WTC11 (cell line): ENCODE data around the gene UBXN10. TPM values are rescaled to one million over a fixed set of nuclear protein-coding genes. Genes with fewer than 3 reads are reported as not detected.

ENCODE experiments used
- ATAC-seq: fragments of 200-7000 bp; cut with Tn5 transposase; 2 replicates; pipeline ENCODE4 v1.10.0; 2021; ENCODE audit warnings: mild to moderate bottlenecking, moderate library complexity
- CTCF ChIA-PET: fragments of 300-600 bp; sonication (Branson Sonifier 250); formaldehyde crosslinking; loops from one replicate; lab custom pipeline; 2021; ENCODE audit warnings: antibody characterized with exemption; lab: Charles Lee
- POLR2A ChIA-PET: fragments of 350-600 bp; sonication (Branson Sonifier 250); formaldehyde crosslinking; loops from one replicate; lab custom pipeline; 2021; ENCODE audit warnings: antibody characterized with exemption; lab: Charles Lee
- DNase-seq: peaks from one replicate; pipeline ENCODE4 v3.0.0; 2021; ENCODE audit warnings: low spot score
- H3K27ac Mint-ChIP-seq: 2 replicates; pipeline ENCODE4 v1.8.0; 2021; ENCODE audit warnings: mixed read lengths
- H3K27me3 Mint-ChIP-seq: 2 replicates; pipeline ENCODE4 v1.8.0; 2021; ENCODE audit warnings: low read depth, mild to moderate bottlenecking, moderate library complexity, mixed read lengths
- H3K36me3 Mint-ChIP-seq: 2 replicates; pipeline ENCODE4 v1.8.0; 2021; ENCODE audit warnings: mixed read lengths
- H3K4me1 Mint-ChIP-seq: 2 replicates; pipeline ENCODE4 v1.8.0; 2022; ENCODE audit warnings: mixed read lengths
- H3K4me3 Mint-ChIP-seq: 2 replicates; pipeline ENCODE4 v1.8.0; 2021; ENCODE audit warnings: mild to moderate bottlenecking, moderate library complexity, mixed read lengths
- H3K9me3 Mint-ChIP-seq: 2 replicates; pipeline ENCODE4 v1.8.0; 2021; ENCODE audit warnings: mixed read lengths
- ATF2 ChIP-seq: sonication (generic); formaldehyde crosslinking; IDR thresholded peaks from 2 replicates; pipeline ENCODE4 v1.8.1; 2022; ENCODE audit warnings: low read depth, missing genetic modification reagents, borderline replicate concordance
- ATF3 ChIP-seq: sonication (generic); formaldehyde crosslinking; conservative IDR thresholded peaks from 2 replicates; pipeline ENCODE4 v1.8.1; 2022; ENCODE audit warnings: mild to moderate bottlenecking, missing genetic modification reagents
- CBFB ChIP-seq: sonication (generic); formaldehyde crosslinking; IDR thresholded peaks from 2 replicates; pipeline ENCODE4 v1.8.1; 2022; ENCODE audit warnings: mild to moderate bottlenecking, low read depth, missing genetic modification reagents
- GRHL2 ChIP-seq: fragments of 250-450 bp; sonication (Bioruptor Pico); IDR thresholded peaks from 2 replicates; pipeline ENCODE4 v1.8.0; 2022; ENCODE audit warnings: mild to moderate bottlenecking, moderate library complexity; ENCODE audit not compliant: insufficient replicate concordance, severe bottlenecking
- IRF2 ChIP-seq: sonication (generic); formaldehyde crosslinking; IDR thresholded peaks from 2 replicates; pipeline ENCODE4 v1.8.0; 2022; ENCODE audit warnings: low read depth, missing genetic modification reagents, borderline replicate concordance
- JAZF1 ChIP-seq: fragments of 250-450 bp; sonication (Bioruptor Pico); IDR thresholded peaks from 2 replicates; pipeline ENCODE4 v1.9.0; 2021; ENCODE audit warnings: moderate library complexity, mild to moderate bottlenecking, inconsistent platforms
- KAT7 ChIP-seq: sonication (generic); formaldehyde crosslinking; IDR thresholded peaks from 2 replicates; pipeline ENCODE4 v1.8.1; 2023; ENCODE audit warnings: missing genetic modification reagents, mild to moderate bottlenecking, borderline replicate concordance
- NFYB ChIP-seq: sonication (generic); formaldehyde crosslinking; conservative IDR thresholded peaks from 2 replicates; pipeline ENCODE4 v1.8.0; 2022; ENCODE audit warnings: low read depth, missing genetic modification reagents
- NR2C2 ChIP-seq: sonication (generic); formaldehyde crosslinking; IDR thresholded peaks from 2 replicates; pipeline ENCODE4 v1.8.0; 2022; ENCODE audit warnings: mild to moderate bottlenecking, missing genetic modification reagents
- OVOL2 ChIP-seq: fragments of 250-450 bp; sonication (Bioruptor Pico); IDR thresholded peaks from 2 replicates; pipeline ENCODE4 v1.9.0; 2021; ENCODE audit warnings: mild to moderate bottlenecking, borderline replicate concordance
- RELA ChIP-seq: sonication (generic); formaldehyde crosslinking; IDR thresholded peaks from 2 replicates; pipeline ENCODE4 v1.8.1; 2022; ENCODE audit warnings: missing genetic modification reagents, mild to moderate bottlenecking, borderline replicate concordance
- SMAD4 ChIP-seq: sonication (generic); formaldehyde crosslinking; IDR thresholded peaks from 2 replicates; pipeline ENCODE4 v1.8.0; 2022; ENCODE audit warnings: mild to moderate bottlenecking, missing genetic modification reagents
- TEAD4 ChIP-seq: sonication (generic); formaldehyde crosslinking; IDR thresholded peaks from 2 replicates; pipeline ENCODE4 v1.8.0; 2022; ENCODE audit warnings: mild to moderate bottlenecking, missing genetic modification reagents
- USF1 ChIP-seq: sonication (generic); formaldehyde crosslinking; IDR thresholded peaks from 2 replicates; pipeline ENCODE4 v1.8.0; 2022; ENCODE audit warnings: mild to moderate bottlenecking, missing genetic modification reagents
- total RNA-seq: library from RNA; stranded (reverse); gene quantifications from 3 replicates; pipeline ENCODE4 v1.2.3, GENCODE V29; 2021
- TF ChIP-seq, protein P1 (sequence below): sonication (generic); formaldehyde crosslinking; IDR thresholded peaks from 2 replicates; pipeline ENCODE4 v1.8.1; 2023; ENCODE audit warnings: mild to moderate bottlenecking, missing genetic modification reagents
- TF ChIP-seq, protein P2 (sequence below): sonication (generic); formaldehyde crosslinking; IDR thresholded peaks from 2 replicates; pipeline ENCODE4 v1.8.1; 2023; ENCODE audit warnings: mild to moderate bottlenecking, missing genetic modification reagents, moderate library complexity
- TF ChIP-seq, protein P3 (sequence below): sonication (generic); formaldehyde crosslinking; IDR thresholded peaks from 2 replicates; pipeline ENCODE4 v1.8.1; 2023; ENCODE audit warnings: mild to moderate bottlenecking, missing genetic modification reagents, moderate library complexity
- TF ChIP-seq, protein P4 (sequence below): fragments of 250-450 bp; sonication (Bioruptor Pico); conservative IDR thresholded peaks from 2 replicates; pipeline ENCODE4 v1.9.0; 2021; ENCODE audit warnings: mild to moderate bottlenecking
- TF ChIP-seq, protein P5 (sequence below): sonication (generic); formaldehyde crosslinking; IDR thresholded peaks from 2 replicates; pipeline ENCODE4 v1.8.1; 2022; ENCODE audit warnings: mild to moderate bottlenecking, missing genetic modification reagents, moderate library complexity, borderline replicate concordance
- TF ChIP-seq, protein P6 (sequence below): sonication (generic); formaldehyde crosslinking; IDR thresholded peaks from 2 replicates; pipeline ENCODE4 v1.8.1; 2022; ENCODE audit warnings: low read depth, mild to moderate bottlenecking, moderate library complexity, missing genetic modification reagents, borderline replicate concordance

The UBXN10 gene
- total RNA-seq, 1 experiment from 2014 or later = 0.52 TPM

- TF ChIP-seq, protein P1, sequence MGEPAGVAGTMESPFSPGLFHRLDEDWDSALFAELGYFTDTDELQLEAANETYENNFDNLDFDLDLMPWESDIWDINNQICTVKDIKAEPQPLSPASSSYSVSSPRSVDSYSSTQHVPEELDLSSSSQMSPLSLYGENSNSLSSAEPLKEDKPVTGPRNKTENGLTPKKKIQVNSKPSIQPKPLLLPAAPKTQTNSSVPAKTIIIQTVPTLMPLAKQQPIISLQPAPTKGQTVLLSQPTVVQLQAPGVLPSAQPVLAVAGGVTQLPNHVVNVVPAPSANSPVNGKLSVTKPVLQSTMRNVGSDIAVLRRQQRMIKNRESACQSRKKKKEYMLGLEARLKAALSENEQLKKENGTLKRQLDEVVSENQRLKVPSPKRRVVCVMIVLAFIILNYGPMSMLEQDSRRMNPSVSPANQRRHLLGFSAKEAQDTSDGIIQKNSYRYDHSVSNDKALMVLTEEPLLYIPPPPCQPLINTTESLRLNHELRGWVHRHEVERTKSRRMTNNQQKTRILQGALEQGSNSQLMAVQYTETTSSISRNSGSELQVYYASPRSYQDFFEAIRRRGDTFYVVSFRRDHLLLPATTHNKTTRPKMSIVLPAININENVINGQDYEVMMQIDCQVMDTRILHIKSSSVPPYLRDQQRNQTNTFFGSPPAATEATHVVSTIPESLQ (CRISPR knock-in tag) = no peak
- TF ChIP-seq, protein P2, sequence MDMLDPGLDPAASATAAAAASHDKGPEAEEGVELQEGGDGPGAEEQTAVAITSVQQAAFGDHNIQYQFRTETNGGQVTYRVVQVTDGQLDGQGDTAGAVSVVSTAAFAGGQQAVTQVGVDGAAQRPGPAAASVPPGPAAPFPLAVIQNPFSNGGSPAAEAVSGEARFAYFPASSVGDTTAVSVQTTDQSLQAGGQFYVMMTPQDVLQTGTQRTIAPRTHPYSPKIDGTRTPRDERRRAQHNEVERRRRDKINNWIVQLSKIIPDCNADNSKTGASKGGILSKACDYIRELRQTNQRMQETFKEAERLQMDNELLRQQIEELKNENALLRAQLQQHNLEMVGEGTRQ = no peak
- TF ChIP-seq OVOL2 (CRISPR knock-in tag) (no peak), RELA (CRISPR knock-in tag) (no peak), ATF3 (CRISPR knock-in tag) (no peak), USF1 (no peak), ATF2 (CRISPR knock-in tag) (no peak), TEAD4 (CRISPR knock-in tag) (no peak), CBFB (CRISPR knock-in tag) (no peak), SMAD4 (no peak), KAT7 (CRISPR knock-in tag) (no peak), IRF2 (CRISPR knock-in tag) (no peak), NR2C2 (CRISPR knock-in tag) (no peak), NFYB (CRISPR knock-in tag) (no peak), JAZF1 (no peak), GRHL2 (no peak)
- TF ChIP-seq, protein P3, sequence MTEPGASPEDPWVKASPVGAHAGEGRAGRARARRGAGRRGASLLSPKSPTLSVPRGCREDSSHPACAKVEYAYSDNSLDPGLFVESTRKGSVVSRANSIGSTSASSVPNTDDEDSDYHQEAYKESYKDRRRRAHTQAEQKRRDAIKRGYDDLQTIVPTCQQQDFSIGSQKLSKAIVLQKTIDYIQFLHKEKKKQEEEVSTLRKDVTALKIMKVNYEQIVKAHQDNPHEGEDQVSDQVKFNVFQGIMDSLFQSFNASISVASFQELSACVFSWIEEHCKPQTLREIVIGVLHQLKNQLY (CRISPR knock-in tag) = no peak
- TF ChIP-seq, protein P4, sequence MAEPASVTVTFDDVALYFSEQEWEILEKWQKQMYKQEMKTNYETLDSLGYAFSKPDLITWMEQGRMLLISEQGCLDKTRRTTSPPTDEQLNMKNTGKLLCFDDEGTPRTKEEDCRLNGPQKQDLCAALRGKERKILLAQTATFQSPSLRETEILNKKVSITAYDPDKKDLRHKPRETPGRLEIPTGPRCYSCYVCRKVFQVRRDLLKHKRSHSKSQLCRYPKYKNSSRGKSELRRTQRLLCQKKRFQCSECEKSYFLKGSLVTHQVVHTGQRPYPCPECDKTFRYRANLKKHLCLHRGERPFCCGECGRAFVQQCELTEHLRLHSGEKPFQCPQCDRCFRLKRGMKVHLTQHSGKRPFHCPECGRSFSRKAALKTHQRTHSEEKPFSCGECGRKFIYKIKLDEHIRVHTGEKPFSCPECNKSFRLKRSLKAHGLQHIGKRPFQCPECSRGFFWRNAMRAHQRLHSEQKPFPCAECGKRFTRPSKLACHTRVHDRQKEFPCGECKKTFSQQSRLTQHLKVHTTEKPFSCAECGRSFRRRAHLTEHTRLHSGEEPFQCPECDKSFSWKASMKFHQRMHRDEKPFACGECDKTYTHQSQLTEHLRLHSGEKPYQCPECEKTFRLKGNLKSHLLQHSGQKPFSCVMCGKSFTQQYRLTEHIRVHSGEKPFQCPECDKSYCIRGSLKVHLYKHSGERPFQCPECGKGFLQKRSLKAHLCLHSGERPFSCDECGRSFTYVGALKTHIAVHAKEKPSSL (CRISPR knock-in tag) = no peak
- TF ChIP-seq, protein P5, sequence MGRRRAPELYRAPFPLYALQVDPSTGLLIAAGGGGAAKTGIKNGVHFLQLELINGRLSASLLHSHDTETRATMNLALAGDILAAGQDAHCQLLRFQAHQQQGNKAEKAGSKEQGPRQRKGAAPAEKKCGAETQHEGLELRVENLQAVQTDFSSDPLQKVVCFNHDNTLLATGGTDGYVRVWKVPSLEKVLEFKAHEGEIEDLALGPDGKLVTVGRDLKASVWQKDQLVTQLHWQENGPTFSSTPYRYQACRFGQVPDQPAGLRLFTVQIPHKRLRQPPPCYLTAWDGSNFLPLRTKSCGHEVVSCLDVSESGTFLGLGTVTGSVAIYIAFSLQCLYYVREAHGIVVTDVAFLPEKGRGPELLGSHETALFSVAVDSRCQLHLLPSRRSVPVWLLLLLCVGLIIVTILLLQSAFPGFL (CRISPR knock-in tag) = no peak
- TF ChIP-seq, protein P6, sequence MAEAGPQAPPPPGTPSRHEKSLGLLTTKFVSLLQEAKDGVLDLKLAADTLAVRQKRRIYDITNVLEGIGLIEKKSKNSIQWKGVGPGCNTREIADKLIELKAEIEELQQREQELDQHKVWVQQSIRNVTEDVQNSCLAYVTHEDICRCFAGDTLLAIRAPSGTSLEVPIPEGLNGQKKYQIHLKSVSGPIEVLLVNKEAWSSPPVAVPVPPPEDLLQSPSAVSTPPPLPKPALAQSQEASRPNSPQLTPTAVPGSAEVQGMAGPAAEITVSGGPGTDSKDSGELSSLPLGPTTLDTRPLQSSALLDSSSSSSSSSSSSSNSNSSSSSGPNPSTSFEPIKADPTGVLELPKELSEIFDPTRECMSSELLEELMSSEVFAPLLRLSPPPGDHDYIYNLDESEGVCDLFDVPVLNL (CRISPR knock-in tag) = no peak
- Mint-ChIP-seq H3K4me3 (peak overlapping the region; percentile 75), H3K4me1 (peaks cover 24% of the 10 kb centered on the region), H3K27ac (no peak overlapping the region), H3K9me3 (no peaks in the 10 kb centered on the region), H3K36me3 (no peaks in the 10 kb centered on the region), H3K27me3 (peaks cover 38% of the 10 kb centered on the region)
- ChIA-PET CTCF (interaction anchor here (0.9 to 1.7 kb wide), 2 partner anchors 35 kb away, joined by 3 to 7 read pairs; no protein-coding TSS in a partner anchor), POLR2A (no interaction called here)
- DNase-seq (no peak), ATAC-seq (no peak)
These were observed 1.4 kb downstream of the UBXN10 start for GRCh38 chr1:20187103-20187812.
